ENCODE results near the gene RPS2. TPM values are rescaled to one million over a fixed set of nuclear protein-coding genes. Genes with fewer than 3 reads are reported as not detected.

Gene RPS2
- total RNA-seq, 1 donor from 2014 or later = 2,309 TPM

- Mint-ChIP-seq H3K27me3 (peaks cover 40% of the 10 kb centered on the region), H3K9me3 (ENCODE audit: low read depth) (no peaks in the 10 kb centered on the region), H3K27ac (no peak overlapping the region), H3K4me3 (ENCODE audit: low read depth) (no peak overlapping the region), H3K4me1 (ENCODE audit: low read depth) (peaks cover 5% of the 10 kb centered on the region), H3K36me3 (ENCODE audit: insufficient read depth) (peaks cover 7% of the 10 kb centered on the region)
- TF ChIP-seq CTCF (IDR thresholded peaks at IDR 0.05; ENCODE audit: unreplicated experiment) = no peak
- DNase-seq (ENCODE audit: low spot score, unreplicated experiment) = no peak
Measured at GRCh38 chr16:1979271-1980029, 14.8 kb upstream of the RPS2 start.

- Mint-ChIP-seq H3K9me3 (ENCODE audit: low read depth) (no peaks in the 10 kb centered on the region), H3K4me3 (ENCODE audit: low read depth) (no peak overlapping the region), H3K36me3 (ENCODE audit: insufficient read depth) (peaks cover 7% of the 10 kb centered on the region), H3K27ac (no peak overlapping the region), H3K4me1 (ENCODE audit: low read depth) (peaks cover 5% of the 10 kb centered on the region), H3K27me3 (peaks cover 40% of the 10 kb centered on the region)
- no peak for TF ChIP-seq CTCF (IDR thresholded peaks at IDR 0.05; ENCODE audit: unreplicated experiment)
- no peak for DNase-seq (ENCODE audit: low spot score, unreplicated experiment)
Measured at GRCh38 chr16:1978476-1979120, 14.0 kb upstream of the RPS2 start.

- peaks cover 7% of the 10 kb centered on the region for H3K36me3 Mint-ChIP-seq (ENCODE audit: insufficient read depth)
- peaks cover 2% of the 10 kb centered on the region for H3K4me1 Mint-ChIP-seq (ENCODE audit: low read depth)
- no peak for TF ChIP-seq CTCF (IDR thresholded peaks at IDR 0.05; ENCODE audit: unreplicated experiment)
- H3K9me3 Mint-ChIP-seq (ENCODE audit: low read depth) = no peaks in the 10 kb centered on the region
- H3K27ac Mint-ChIP-seq = no peak overlapping the region
- H3K27me3 Mint-ChIP-seq = peaks cover 36% of the 10 kb centered on the region
- DNase-seq (ENCODE audit: low spot score, unreplicated experiment) = no peak
- H3K4me3 Mint-ChIP-seq (ENCODE audit: low read depth) = no peak overlapping the region
Measured at GRCh38 chr16:1977875-1978268, 13.2 kb upstream of the RPS2 start.

DNA sequence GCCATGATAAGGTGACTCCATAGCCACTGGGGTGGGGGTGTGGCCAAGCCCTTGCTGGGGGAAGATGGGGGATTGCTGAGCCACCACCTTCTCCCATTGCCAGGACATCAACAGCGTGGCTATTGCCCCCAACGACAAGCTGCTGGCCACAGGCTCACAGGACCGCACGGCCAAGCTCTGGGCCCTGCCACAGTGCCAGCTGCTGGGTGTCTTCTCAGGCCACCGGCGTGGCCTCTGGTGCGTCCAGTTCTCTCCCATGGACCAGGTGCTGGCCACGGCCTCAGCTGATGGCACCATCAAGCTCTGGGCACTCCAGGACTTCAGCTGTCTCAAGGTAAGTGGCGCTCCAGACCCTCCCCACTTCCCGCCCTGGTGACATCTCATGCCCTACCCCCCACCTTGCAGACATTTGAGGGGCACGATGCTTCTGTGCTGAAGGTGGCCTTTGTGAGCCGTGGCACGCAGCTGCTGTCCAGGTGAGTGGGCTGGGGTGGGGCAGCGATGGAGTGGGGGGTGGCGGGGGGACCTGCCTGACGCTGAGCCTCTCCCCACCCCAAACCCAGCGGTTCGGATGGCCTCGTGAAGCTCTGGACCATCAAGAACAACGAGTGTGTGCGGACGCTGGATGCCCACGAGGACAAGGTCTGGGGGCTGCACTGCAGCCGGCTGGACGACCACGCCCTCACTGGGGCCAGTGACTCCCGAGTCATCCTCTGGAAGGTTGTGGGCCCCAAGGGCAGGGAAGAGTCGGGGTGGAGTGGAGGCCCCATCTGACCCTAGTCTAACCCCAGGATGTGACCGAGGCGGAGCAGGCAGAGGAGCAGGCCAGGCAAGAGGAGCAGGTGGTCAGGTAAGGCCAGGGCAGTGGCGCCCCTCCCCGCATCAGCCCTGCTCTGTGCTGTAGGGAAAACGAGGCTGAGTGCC is 12.6 kb upstream of the RPS2 start:
- peaks cover 7% of the 10 kb centered on the region for H3K36me3 Mint-ChIP-seq (ENCODE audit: insufficient read depth)
- no peak for TF ChIP-seq CTCF (IDR thresholded peaks at IDR 0.05; ENCODE audit: unreplicated experiment)
- H3K9me3 Mint-ChIP-seq (ENCODE audit: low read depth) = no peaks in the 10 kb centered on the region
- H3K4me1 Mint-ChIP-seq (ENCODE audit: low read depth) = peaks cover 6% of the 10 kb centered on the region
- no peak for DNase-seq (ENCODE audit: low spot score, unreplicated experiment)
- H3K27ac Mint-ChIP-seq = no peak overlapping the region
- H3K4me3 Mint-ChIP-seq (ENCODE audit: low read depth) = no peak overlapping the region
- peaks cover 29% of the 10 kb centered on the region for H3K27me3 Mint-ChIP-seq

DNA sequence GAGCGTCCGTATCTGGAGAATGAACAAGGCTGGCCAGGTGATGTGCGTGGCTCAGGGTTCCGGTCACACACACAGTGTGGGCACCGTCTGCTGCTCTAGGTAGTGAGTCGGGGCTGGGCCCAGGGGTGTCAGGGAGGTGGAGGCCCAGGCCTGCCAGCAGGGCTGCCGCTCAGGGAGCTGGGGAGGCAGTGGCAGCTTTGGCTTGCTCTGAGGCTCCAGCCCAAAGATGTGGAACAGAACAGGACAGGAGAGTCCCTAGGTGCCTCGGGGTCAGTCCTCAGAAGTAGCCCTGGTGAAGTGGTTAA is 11.5 kb upstream of the RPS2 start:
- H3K36me3 Mint-ChIP-seq (ENCODE audit: insufficient read depth) = peaks cover 7% of the 10 kb centered on the region
- H3K9me3 Mint-ChIP-seq (ENCODE audit: low read depth) = no peaks in the 10 kb centered on the region
- H3K4me1 Mint-ChIP-seq (ENCODE audit: low read depth) = peaks cover 13% of the 10 kb centered on the region
- no peak for DNase-seq (ENCODE audit: low spot score, unreplicated experiment)
- H3K27me3 Mint-ChIP-seq = peaks cover 19% of the 10 kb centered on the region
- H3K4me3 Mint-ChIP-seq (ENCODE audit: low read depth) = no peak overlapping the region
- no peak for TF ChIP-seq CTCF (IDR thresholded peaks at IDR 0.05; ENCODE audit: unreplicated experiment)
- H3K27ac Mint-ChIP-seq = no peak overlapping the region

All from progenitor cell of endocrine pancreas (in vitro differentiated cells).